ENCODE results near the gene TTL. TPM values are rescaled to one million over a fixed set of nuclear protein-coding genes. Genes with fewer than 3 reads are reported as not detected.
"Not testable (repeated sequence)": the region's sequence is repeated elsewhere in the genome, so short reads cannot be mapped to it uniquely, and the experiment has no call there.

TTL gene
- total RNA-seq, 6 donors from 2014 or later = 11.5 to 45.4 (median 27.8) TPM

GRCh38 chr2:112493858-112494648, 12.1 kb downstream of the TTL start:
- no peak for DNase-seq
- Histone ChIP-seq H3K27ac (no peak overlapping the region), H3K4me3 (no peak overlapping the region), H3K9me3 (no peaks in the 10 kb centered on the region), H3K36me3 (peaks cover 0 to 12% (median 2%) of the 10 kb centered on the region in 4 donors), H3K4me1 (peaks cover 0 to 12% (median 3%) of the 10 kb centered on the region in 4 donors), H3K27me3 (no peaks in the 10 kb centered on the region)
- TF ChIP-seq POLR2A (IDR thresholded peaks at IDR 0.05) (no peak), EP300 (IDR thresholded peaks at IDR 0.05) (no peak), POLR2AphosphoS5 (IDR thresholded peaks at IDR 0.05) (no peak), CTCF (IDR thresholded peaks at IDR 0.05) (no peak)
- WGBS, 2 donors = 75 to 78% methylated on average over 9 of the region's 9 CpGs
- ATAC-seq (ENCODE audit: low FRiP score in 2 of 2) = peak in 1 of 2 donors; percentile 62

- Histone ChIP-seq H3K4me3 (no peak overlapping the region), H3K27me3 (no peaks in the 10 kb centered on the region), H3K36me3 (peaks cover 0 to 12% (median 2%) of the 10 kb centered on the region in 4 donors), H3K27ac (no peak overlapping the region), H3K9me3 (no peaks in the 10 kb centered on the region), H3K4me1 (peaks cover 0 to 12% (median 3%) of the 10 kb centered on the region in 4 donors)
- DNase-seq (no peak), ATAC-seq (ENCODE audit: low FRiP score in 2 of 2) (no peak)
- WGBS, 2 donors = 59 to 71% methylated on average over 5 of the region's 5 CpGs
- TF ChIP-seq POLR2A (IDR thresholded peaks at IDR 0.05) = no peak
- TF ChIP-seq POLR2AphosphoS5 (IDR thresholded peaks at IDR 0.05) = no peak
- TF ChIP-seq EP300 (IDR thresholded peaks at IDR 0.05) = no peak
- TF ChIP-seq CTCF (IDR thresholded peaks at IDR 0.05) = no peak
Observed at GRCh38 chr2:112494828-112495227, 12.9 kb downstream of the TTL start.

GRCh38 chr2:112495878-112496277, 13.9 kb downstream of the TTL start:
- not testable (repeated sequence) for H3K27me3 ChIP-seq; H3K9me3 ChIP-seq; H3K4me3 ChIP-seq; DNase-seq; ATAC-seq (ENCODE audit: low FRiP score in 2 of 2); H3K27ac ChIP-seq
- 84 to 93% methylated on average over 4 of the region's 4 CpGs for WGBS, 2 donors
- Histone ChIP-seq H3K36me3 (peaks cover 0 to 12% (median 2%) of the 10 kb centered on the region in 4 donors), H3K4me1 (peaks cover 0 to 12% (median 3%) of the 10 kb centered on the region in 4 donors)

- TF ChIP-seq CTCF (IDR thresholded peaks at IDR 0.05) = peak in 3 of 6 experiments; percentile 22 to 29 (median 23)
- not testable (repeated sequence) for H3K4me3 ChIP-seq, H3K4me1 ChIP-seq, H3K36me3 ChIP-seq, H3K9me3 ChIP-seq, H3K27me3 ChIP-seq, H3K27ac ChIP-seq
- ATAC-seq (ENCODE audit: low FRiP score in 2 of 2) (peak in 1 of 2 donors; percentile 85), DNase-seq (peak in 1 of 2 donors; percentile 50)
- WGBS, 2 donors = 41 to 52% methylated on average over 8 to 9 of the region's 10 CpGs
Observed at GRCh38 chr2:112500850-112501484, 19.0 kb downstream of the TTL start.

GRCh38 chr2:112509239-112509998, 27.5 kb downstream of the TTL start:
- not testable (repeated sequence) for H3K4me1 ChIP-seq; H3K27me3 ChIP-seq; ATAC-seq (ENCODE audit: low FRiP score in 2 of 2); H3K27ac ChIP-seq; H3K4me3 ChIP-seq; H3K36me3 ChIP-seq; DNase-seq; H3K9me3 ChIP-seq
- WGBS, 2 donors = 92 to 95% methylated on average over 13 to 26 of the region's 32 CpGs

All from upper lobe of left lung (tissue), 6 donors.